ENCODE results near the gene FAM98A.

The FAM98A gene

GRCh38 chr2:33628031-33628827, 29.1 kb upstream of the FAM98A start:
- Histone ChIP-seq H3K36me3 (ENCODE audit: control insufficient read depth in 4 of 4, insufficient read depth in 4 of 4, low read length in 3 of 4) (no peaks in the 10 kb centered on the region), H3K4me3 (ENCODE audit: control insufficient read depth in 1 of 7, extremely low read depth in 1 of 7, insufficient read depth in 4 of 7, low read depth in 2 of 7, low read length in 6 of 7) (no peak overlapping the region), H3K27ac (ENCODE audit: insufficient read depth in 1 of 2, low read depth in 1 of 2, low read length in 2 of 2, poor library complexity in 1 of 2, severe bottlenecking in 2 of 2) (no peak overlapping the region), H3K4me1 (ENCODE audit: control extremely low read depth in 1 of 4, control insufficient read depth in 4 of 4, insufficient read depth in 4 of 4, low read length in 3 of 4) (no peaks in the 10 kb centered on the region), H3K27me3 (replicated peaks in 2 of 5; ENCODE audit: control insufficient read depth in 4 of 5, insufficient read depth in 5 of 5, low read length in 4 of 5) (no peaks in the 10 kb centered on the region), H3K9me3 (ENCODE audit: control extremely low read depth in 1 of 5, control insufficient read depth in 4 of 5, insufficient read depth in 2 of 5, low read depth in 1 of 5, low read length in 4 of 5) (no peaks in the 10 kb centered on the region)
- POLR2A ChIA-PET = no interaction called here
- WGBS (ENCODE audit: insufficient coverage) = 100% methylated on average over 2 of the region's 6 CpGs
- CTCF ChIA-PET = no interaction called here
- DNase-seq = no peak

- peaks cover 2 to 21% (median 11%) of the 10 kb centered on the region in 5 experiments for H3K9me3 ChIP-seq (ENCODE audit: control extremely low read depth in 1 of 5, control insufficient read depth in 4 of 5, insufficient read depth in 2 of 5, low read depth in 1 of 5, low read length in 4 of 5)
- ChIA-PET POLR2A (no interaction called here), CTCF (no interaction called here)
- no peaks in the 10 kb centered on the region for H3K36me3 ChIP-seq (ENCODE audit: control insufficient read depth in 4 of 4, insufficient read depth in 4 of 4, low read length in 3 of 4)
- H3K4me3 ChIP-seq (ENCODE audit: control insufficient read depth in 1 of 7, extremely low read depth in 1 of 7, insufficient read depth in 4 of 7, low read depth in 2 of 7, low read length in 6 of 7) = no peak overlapping the region
- no peaks in the 10 kb centered on the region for H3K27me3 ChIP-seq (replicated peaks in 2 of 5; ENCODE audit: control insufficient read depth in 4 of 5, insufficient read depth in 5 of 5, low read length in 4 of 5)
- no peaks in the 10 kb centered on the region for H3K4me1 ChIP-seq (ENCODE audit: control extremely low read depth in 1 of 4, control insufficient read depth in 4 of 4, insufficient read depth in 4 of 4, low read length in 3 of 4)
- DNase-seq = no peak
- no peak overlapping the region for H3K27ac ChIP-seq (ENCODE audit: insufficient read depth in 1 of 2, low read depth in 1 of 2, low read length in 2 of 2, poor library complexity in 1 of 2, severe bottlenecking in 2 of 2)
- WGBS (ENCODE audit: insufficient coverage) = 100% methylated on average over 1 of the region's 1 CpG
These were observed 19.9 kb upstream of the FAM98A start for GRCh38 chr2:33619028-33619427.

- CTCF ChIA-PET = no interaction called here
- POLR2A ChIA-PET = no interaction called here
- Histone ChIP-seq H3K4me1 (ENCODE audit: control extremely low read depth in 1 of 4, control insufficient read depth in 4 of 4, insufficient read depth in 4 of 4, low read length in 3 of 4) (no peaks in the 10 kb centered on the region), H3K27ac (ENCODE audit: insufficient read depth in 1 of 2, low read depth in 1 of 2, low read length in 2 of 2, poor library complexity in 1 of 2, severe bottlenecking in 2 of 2) (no peak overlapping the region), H3K4me3 (ENCODE audit: control insufficient read depth in 1 of 7, extremely low read depth in 1 of 7, insufficient read depth in 4 of 7, low read depth in 2 of 7, low read length in 6 of 7) (no peak overlapping the region), H3K36me3 (ENCODE audit: control insufficient read depth in 4 of 4, insufficient read depth in 4 of 4, low read length in 3 of 4) (no peaks in the 10 kb centered on the region), H3K9me3 (ENCODE audit: control extremely low read depth in 1 of 5, control insufficient read depth in 4 of 5, insufficient read depth in 2 of 5, low read depth in 1 of 5, low read length in 4 of 5) (peaks cover 2 to 21% (median 11%) of the 10 kb centered on the region in 5 experiments), H3K27me3 (replicated peaks in 2 of 5; ENCODE audit: control insufficient read depth in 4 of 5, insufficient read depth in 5 of 5, low read length in 4 of 5) (no peaks in the 10 kb centered on the region)
- DNase-seq = no peak
- WGBS (ENCODE audit: insufficient coverage) = no CpG with 5 or more reads among the region's 1 CpG
These were observed 18.9 kb upstream of the FAM98A start for GRCh38 chr2:33617989-33618388.

- no CpG with 5 or more reads among the region's 2 CpGs for WGBS (ENCODE audit: insufficient coverage)
- DNase-seq = no peak
- POLR2A ChIA-PET = no interaction called here
- CTCF ChIA-PET = no interaction called here
- H3K36me3 ChIP-seq (ENCODE audit: control insufficient read depth in 4 of 4, insufficient read depth in 4 of 4, low read length in 3 of 4) = no peaks in the 10 kb centered on the region
- H3K4me3 ChIP-seq (ENCODE audit: control insufficient read depth in 1 of 7, extremely low read depth in 1 of 7, insufficient read depth in 4 of 7, low read depth in 2 of 7, low read length in 6 of 7) = no peak overlapping the region
- H3K27ac ChIP-seq (ENCODE audit: insufficient read depth in 1 of 2, low read depth in 1 of 2, low read length in 2 of 2, poor library complexity in 1 of 2, severe bottlenecking in 2 of 2) = no peak overlapping the region
- peaks cover 2 to 21% (median 11%) of the 10 kb centered on the region in 5 experiments for H3K9me3 ChIP-seq (ENCODE audit: control extremely low read depth in 1 of 5, control insufficient read depth in 4 of 5, insufficient read depth in 2 of 5, low read depth in 1 of 5, low read length in 4 of 5)
- H3K27me3 ChIP-seq (replicated peaks in 2 of 5; ENCODE audit: control insufficient read depth in 4 of 5, insufficient read depth in 5 of 5, low read length in 4 of 5) = no peaks in the 10 kb centered on the region
- no peaks in the 10 kb centered on the region for H3K4me1 ChIP-seq (ENCODE audit: control extremely low read depth in 1 of 4, control insufficient read depth in 4 of 4, insufficient read depth in 4 of 4, low read length in 3 of 4)
These were observed 18.3 kb upstream of the FAM98A start for GRCh38 chr2:33617401-33617800.

- Histone ChIP-seq H3K4me1 (ENCODE audit: control extremely low read depth in 1 of 4, control insufficient read depth in 4 of 4, insufficient read depth in 4 of 4, low read length in 3 of 4) (no peaks in the 10 kb centered on the region), H3K9me3 (ENCODE audit: control extremely low read depth in 1 of 5, control insufficient read depth in 4 of 5, insufficient read depth in 2 of 5, low read depth in 1 of 5, low read length in 4 of 5) (peaks cover 2 to 22% (median 11%) of the 10 kb centered on the region in 5 experiments), H3K27me3 (replicated peaks in 2 of 5; ENCODE audit: control insufficient read depth in 4 of 5, insufficient read depth in 5 of 5, low read length in 4 of 5) (no peaks in the 10 kb centered on the region), H3K36me3 (ENCODE audit: control insufficient read depth in 4 of 4, insufficient read depth in 4 of 4, low read length in 3 of 4) (no peaks in the 10 kb centered on the region), H3K27ac (ENCODE audit: insufficient read depth in 1 of 2, low read depth in 1 of 2, low read length in 2 of 2, poor library complexity in 1 of 2, severe bottlenecking in 2 of 2) (no peak overlapping the region), H3K4me3 (ENCODE audit: control insufficient read depth in 1 of 7, extremely low read depth in 1 of 7, insufficient read depth in 4 of 7, low read depth in 2 of 7, low read length in 6 of 7) (no peak overlapping the region)
- 90% methylated on average over 2 of the region's 2 CpGs for WGBS (ENCODE audit: insufficient coverage)
- ChIA-PET POLR2A (no interaction called here), CTCF (no interaction called here)
- DNase-seq = no peak
These were observed 17.8 kb upstream of the FAM98A start for GRCh38 chr2:33616873-33617272.

GRCh38 chr2:33614190-33614589, 15.1 kb upstream of the FAM98A start:
- Histone ChIP-seq H3K4me1 (ENCODE audit: control extremely low read depth in 1 of 4, control insufficient read depth in 4 of 4, insufficient read depth in 4 of 4, low read length in 3 of 4) (no peaks in the 10 kb centered on the region), H3K9me3 (ENCODE audit: control extremely low read depth in 1 of 5, control insufficient read depth in 4 of 5, insufficient read depth in 2 of 5, low read depth in 1 of 5, low read length in 4 of 5) (peaks cover 2 to 23% (median 6%) of the 10 kb centered on the region in 5 experiments), H3K4me3 (ENCODE audit: control insufficient read depth in 1 of 7, extremely low read depth in 1 of 7, insufficient read depth in 4 of 7, low read depth in 2 of 7, low read length in 6 of 7) (no peak overlapping the region), H3K36me3 (ENCODE audit: control insufficient read depth in 4 of 4, insufficient read depth in 4 of 4, low read length in 3 of 4) (no peaks in the 10 kb centered on the region), H3K27me3 (replicated peaks in 2 of 5; ENCODE audit: control insufficient read depth in 4 of 5, insufficient read depth in 5 of 5, low read length in 4 of 5) (no peaks in the 10 kb centered on the region), H3K27ac (ENCODE audit: insufficient read depth in 1 of 2, low read depth in 1 of 2, low read length in 2 of 2, poor library complexity in 1 of 2, severe bottlenecking in 2 of 2) (no peak overlapping the region)
- ChIA-PET POLR2A (no interaction called here), CTCF (no interaction called here)
- no peak for DNase-seq

- H3K9me3 ChIP-seq (ENCODE audit: control extremely low read depth in 1 of 5, control insufficient read depth in 4 of 5, insufficient read depth in 2 of 5, low read depth in 1 of 5, low read length in 4 of 5) = peaks cover 0 to 7% (median 0%) of the 10 kb centered on the region in 5 experiments
- H3K4me1 ChIP-seq (ENCODE audit: control extremely low read depth in 1 of 4, control insufficient read depth in 4 of 4, insufficient read depth in 4 of 4, low read length in 3 of 4) = no peaks in the 10 kb centered on the region
- ChIA-PET POLR2A (no interaction called here), CTCF (no interaction called here)
- no peaks in the 10 kb centered on the region for H3K27me3 ChIP-seq (replicated peaks in 2 of 5; ENCODE audit: control insufficient read depth in 4 of 5, insufficient read depth in 5 of 5, low read length in 4 of 5)
- no peak overlapping the region for H3K27ac ChIP-seq (ENCODE audit: insufficient read depth in 1 of 2, low read depth in 1 of 2, low read length in 2 of 2, poor library complexity in 1 of 2, severe bottlenecking in 2 of 2)
- no peak for DNase-seq
- WGBS (ENCODE audit: insufficient coverage) = 100% methylated on average over 1 of the region's 2 CpGs
- no peak overlapping the region for H3K4me3 ChIP-seq (ENCODE audit: control insufficient read depth in 1 of 7, extremely low read depth in 1 of 7, insufficient read depth in 4 of 7, low read depth in 2 of 7, low read length in 6 of 7)
- H3K36me3 ChIP-seq (ENCODE audit: control insufficient read depth in 4 of 4, insufficient read depth in 4 of 4, low read length in 3 of 4) = no peaks in the 10 kb centered on the region
These were observed 8.8 kb upstream of the FAM98A start for GRCh38 chr2:33607905-33608304.

Data from common myeloid progenitor, CD34-positive (primary cell).